ENCODE results near the gene CEBPE.

- TF ChIP-seq CTCF (IDR thresholded peaks at IDR 0.05) = no peak
- no peak for TF ChIP-seq POLR2A (IDR thresholded peaks at IDR 0.05)
Measured at GRCh38 chr14:23123419-23123818, 4.4 kb upstream of the CEBPE start.

Measured in right lobe of liver (tissue), 4 donors.